AG20443 (cell line): Measurements from ENCODE around the gene IFITM1.
A peak's percentile ranks its signal among the peaks of the same experiment; 100 is the strongest.
"Not testable (repeated sequence)": the region's sequence is repeated elsewhere in the genome, so short reads cannot be mapped to it uniquely, and the experiment has no call there.

Source experiments
- DNase-seq: peaks from one replicate; pipeline ENCODE4 v3.0.0; 2012; ENCODE audit warnings: low spot score, mixed read lengths

IFITM1 gene

GRCh38 chr11:344836-345578, 31.2 kb downstream of the IFITM1 start:
- no peak for DNase-seq

DNA sequence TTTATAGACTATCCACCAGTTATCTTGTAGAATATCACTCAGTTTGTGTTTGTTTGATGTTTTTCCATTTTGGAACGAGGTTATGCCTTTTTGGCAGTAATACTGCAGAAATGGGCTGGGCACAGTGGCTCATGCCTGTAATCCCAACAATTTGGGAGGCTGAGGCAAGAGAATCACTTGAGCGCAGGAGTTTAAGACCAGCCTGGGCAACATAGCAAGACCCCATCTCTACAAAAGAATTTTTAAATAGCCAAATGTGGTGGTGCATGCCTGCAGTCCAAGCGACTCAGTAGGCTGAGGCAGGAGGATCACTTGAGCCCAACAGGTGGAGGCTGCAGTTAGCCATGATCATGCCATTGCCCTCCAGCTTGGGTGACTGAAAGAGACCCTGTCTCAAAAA, 32.7 kb downstream of the IFITM1 start:
- DNase-seq = no peak

- DNase-seq = not testable (repeated sequence)
Observed at GRCh38 chr11:349270-349954, 35.6 kb downstream of the IFITM1 start.

- not testable (repeated sequence) for DNase-seq
Observed at GRCh38 chr11:350033-350722, 36.3 kb downstream of the IFITM1 start.

GRCh38 chr11:350723-351255, 36.9 kb downstream of the IFITM1 start:
- peak; percentile 3 for DNase-seq

GRCh38 chr11:351411-351810, 37.6 kb downstream of the IFITM1 start:
- DNase-seq = no peak

DNA sequence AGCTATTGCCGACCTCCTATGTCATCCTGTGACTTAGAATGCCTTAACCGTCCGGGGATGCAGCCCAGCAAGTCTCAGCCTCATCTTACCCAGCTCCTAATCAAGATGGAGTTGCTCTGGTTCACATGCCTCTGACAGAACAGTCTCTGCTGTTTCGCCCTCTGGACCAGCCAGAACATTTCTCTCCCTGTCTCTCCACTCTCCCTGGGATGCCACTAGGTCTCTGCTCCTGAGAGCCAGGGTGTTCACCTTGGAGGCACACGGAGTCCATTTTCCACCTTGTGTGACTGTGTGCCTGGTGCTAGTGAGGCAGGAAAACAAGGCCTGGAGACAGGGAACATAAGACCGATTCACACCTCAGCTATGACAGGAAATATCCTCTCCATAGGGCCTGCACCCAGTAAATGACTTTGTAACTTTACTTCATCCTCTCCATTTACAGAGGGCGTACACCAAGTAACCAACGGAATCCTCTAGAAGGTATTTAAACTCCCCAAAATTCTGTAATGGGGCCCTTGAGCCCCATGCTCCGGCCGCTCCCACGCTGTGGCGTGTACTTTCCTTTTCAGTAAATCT, 38.7 kb downstream of the IFITM1 start:
- DNase-seq = no peak

GRCh38 chr11:353179-353873, 39.5 kb downstream of the IFITM1 start:
- peak; percentile 87 for DNase-seq

GRCh38 chr11:355581-356458, 42.0 kb downstream of the IFITM1 start:
- DNase-seq = peak; percentile 95

DNA sequence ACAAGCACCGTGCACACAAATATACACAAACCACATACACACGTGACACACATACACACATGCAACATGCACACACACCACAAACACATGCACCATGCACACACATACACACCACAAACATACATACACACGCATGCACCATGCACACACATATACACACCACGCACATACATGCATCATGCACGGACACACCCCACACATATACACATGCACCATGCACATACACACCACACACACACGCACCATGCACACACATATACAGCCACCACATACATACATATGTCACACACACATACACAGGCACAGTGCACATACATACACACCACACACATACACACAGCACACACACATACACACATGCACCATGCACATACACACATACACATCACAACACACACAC, 42.8 kb downstream of the IFITM1 start:
- no peak for DNase-seq

- no peak for DNase-seq
Observed at GRCh38 chr11:357582-357981, 43.7 kb downstream of the IFITM1 start.

GRCh38 chr11:358129-358800, 44.4 kb downstream of the IFITM1 start:
- DNase-seq = peak; percentile 4

GRCh38 chr11:359181-359714, 45.4 kb downstream of the IFITM1 start:
- DNase-seq = peak; percentile 5

GRCh38 chr11:360326-361280, 46.8 kb downstream of the IFITM1 start:
- DNase-seq = peak; percentile 11

DNA sequence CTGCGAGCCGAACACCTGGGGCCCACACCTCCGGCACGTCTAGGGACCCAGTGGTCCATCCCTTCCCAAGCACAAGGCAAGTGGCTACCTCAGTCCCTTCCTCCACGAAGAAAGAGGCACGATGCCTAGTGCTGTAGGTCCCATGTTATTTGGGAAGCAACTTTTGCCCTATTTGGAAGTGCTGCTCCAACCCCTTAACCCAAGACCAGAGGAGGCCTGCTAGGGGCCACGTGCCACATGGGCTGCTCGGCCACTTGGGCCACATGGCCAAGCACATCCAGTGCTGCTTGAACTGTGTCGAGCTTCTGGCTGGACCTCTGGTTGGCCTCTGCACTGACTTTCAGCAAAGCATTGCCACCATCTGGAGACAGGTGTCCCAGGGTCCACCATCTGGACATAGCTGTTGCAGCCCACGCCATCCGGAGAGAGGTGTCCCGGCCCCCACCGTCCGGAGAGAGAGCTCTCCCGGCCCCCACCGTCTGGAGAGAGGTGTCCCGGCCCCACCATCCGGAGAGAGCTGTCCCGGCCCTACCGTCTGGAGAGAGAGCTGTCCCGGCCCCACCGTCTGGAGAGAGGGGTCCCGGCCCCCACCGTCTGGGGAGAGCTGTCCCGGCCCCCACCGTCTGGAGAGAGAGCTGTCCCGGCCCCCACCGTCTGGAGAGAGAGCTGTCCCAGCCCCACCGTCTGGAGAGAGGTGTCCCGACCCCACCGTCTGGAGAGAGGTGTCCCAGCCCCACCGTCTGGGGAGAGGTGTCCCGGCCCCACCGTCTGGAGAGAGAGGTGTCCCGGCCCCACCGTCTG, 49.0 kb downstream of the IFITM1 start:
- DNase-seq = peak; percentile 5

DNA sequence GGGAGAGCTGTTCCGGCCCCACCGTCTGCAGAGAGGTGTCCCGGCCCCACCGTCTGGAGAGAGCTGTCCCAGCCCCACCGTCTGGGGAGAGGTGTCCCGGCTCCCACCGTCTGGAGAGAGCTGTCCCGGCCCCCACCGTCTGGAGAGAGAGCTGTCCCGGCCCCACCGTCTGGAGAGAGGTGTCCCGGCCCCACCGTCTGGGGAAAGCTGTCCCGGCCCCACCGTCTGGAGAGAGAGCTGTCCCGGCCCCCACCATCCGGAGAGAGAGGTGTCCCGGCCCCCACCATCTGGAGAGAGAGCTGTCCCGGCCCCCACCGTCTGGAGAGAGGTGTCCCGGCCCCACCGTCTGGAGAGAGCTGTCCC, 49.6 kb downstream of the IFITM1 start:
- DNase-seq = not testable (repeated sequence)

- DNase-seq = peak; percentile 77
Observed at GRCh38 chr11:363948-364761, 50.3 kb downstream of the IFITM1 start.
